DND-41 (cell line): ENCODE data around the gene CSRNP2.

Experiments
- ATAC-seq: fragments of 200-7000 bp; cut with Tn5 transposase; 3 replicates; pipeline ENCODE4 v1.9.1; 2021; ENCODE audit warnings: low read depth; ENCODE audit not compliant: insufficient read depth
- DNase-seq: peaks from one replicate; pipeline ENCODE4 v3.0.0-alpha.2; 2020
- H2AFZ ChIP-seq: 2 replicates; pipeline ENCODE4 v1.6.0; 2012; ENCODE audit warnings: low read depth, low read length
- H3K27ac ChIP-seq: 2 replicates; pipeline ENCODE4 v1.5.1; 2012; ENCODE audit warnings: low read length, inconsistent platforms
- H3K27me3 ChIP-seq: fragments of 200-600 bp; sonication (generic); 2 replicates; pipeline ENCODE4 v1.6.0; 2012; ENCODE audit warnings: low read length, mild to moderate bottlenecking, inconsistent platforms; ENCODE audit not compliant: insufficient read depth, poor library complexity
- H3K36me3 ChIP-seq: 2 replicates; pipeline ENCODE4 v1.5.1; 2012; ENCODE audit warnings: low read length, inconsistent platforms; ENCODE audit not compliant: insufficient read depth
- H3K4me1 ChIP-seq: 2 replicates; pipeline ENCODE4 v1.5.1; 2012; ENCODE audit warnings: mild to moderate bottlenecking, low read length; ENCODE audit not compliant: insufficient read depth
- H3K4me2 ChIP-seq: 2 replicates; pipeline ENCODE4 v1.6.0; 2012; ENCODE audit warnings: mild to moderate bottlenecking, moderate library complexity, low read length, inconsistent platforms; ENCODE audit not compliant: insufficient read depth
- H3K4me3 ChIP-seq, 2 experiments: fragments of 200-600 bp in 1 of 2; shearing (Covaris generic) in 1 of 2; 2 replicates each; pipeline ENCODE4 v1.5.1; 2012 to 2016; ENCODE audit warnings: inconsistent platforms in 2 of 2, low read length in 2 of 2, mild to moderate bottlenecking in 2 of 2, low read depth in 1 of 2, moderate library complexity in 1 of 2
- H3K79me2 ChIP-seq: 2 replicates; pipeline ENCODE4 v1.6.0; 2012; ENCODE audit warnings: low read length, inconsistent platforms; ENCODE audit not compliant: insufficient read depth
- H3K9ac ChIP-seq: 2 replicates; pipeline ENCODE4 v1.6.0; 2012; ENCODE audit warnings: low read depth, mild to moderate bottlenecking, inconsistent platforms, low read length, moderate library complexity
- H3K9me3 ChIP-seq: 2 replicates; pipeline ENCODE4 v1.5.1; 2012; ENCODE audit warnings: low read length, moderate library complexity, mild to moderate bottlenecking, inconsistent platforms; ENCODE audit not compliant: insufficient read depth, severe bottlenecking
- H4K20me1 ChIP-seq: 2 replicates; pipeline ENCODE4 v1.6.0; 2012; ENCODE audit warnings: low read length; ENCODE audit not compliant: insufficient read depth
- CTCF ChIP-seq: IDR thresholded peaks from 2 replicates; pipeline ENCODE4 v1.5.1; 2012; ENCODE audit warnings: borderline replicate concordance, low read length, moderate library complexity, mild to moderate bottlenecking; ENCODE audit not compliant: poor library complexity, severe bottlenecking; ENCODE audit errors: extremely low read depth
- EZH2 ChIP-seq: IDR thresholded peaks from 3 replicates; pipeline ENCODE4 v1.6.1; 2012; ENCODE audit warnings: borderline replicate concordance, low read depth, mild to moderate bottlenecking, moderate library complexity, low read length, inconsistent platforms; ENCODE audit not compliant: severe bottlenecking

CSRNP2 gene

GRCh38 chr12:51062631-51063397, 20.6 kb downstream of the CSRNP2 start:
- Histone ChIP-seq H2AFZ (no peak overlapping the region), H3K4me2 (no peak overlapping the region), H3K27me3 (no peaks in the 10 kb centered on the region), H4K20me1 (0 out of 2 replicates have a peak, but pooled peaks cover 6% of the 10 kb centered on the region), H3K9ac (no peak overlapping the region), H3K27ac (no peak overlapping the region), H3K4me3 (no peak overlapping the region), H3K36me3 (peaks cover 90% of the 10 kb centered on the region), H3K4me1 (no peaks in the 10 kb centered on the region), H3K9me3 (no peaks in the 10 kb centered on the region), H3K79me2 (no peaks in the 10 kb centered on the region)
- no peak for DNase-seq
- TF ChIP-seq CTCF (no peak), EZH2 (no peak)
- ATAC-seq: no peak

- Histone ChIP-seq H3K4me1 (no peaks in the 10 kb centered on the region), H3K79me2 (no peaks in the 10 kb centered on the region), H3K9ac (no peak overlapping the region), H3K4me2 (no peak overlapping the region), H3K4me3 (no peak overlapping the region), H3K9me3 (no peaks in the 10 kb centered on the region), H3K27ac (no peak overlapping the region), H4K20me1 (0 out of 2 replicates have a peak, but pooled peaks cover 6% of the 10 kb centered on the region), H3K36me3 (peaks cover 88% of the 10 kb centered on the region), H3K27me3 (no peaks in the 10 kb centered on the region), H2AFZ (no peak overlapping the region)
- ATAC-seq (no peak), DNase-seq (no peak)
- TF ChIP-seq CTCF (no peak), EZH2 (no peak)
These were observed 24.3 kb downstream of the CSRNP2 start for GRCh38 chr12:51059086-51059485.

- Histone ChIP-seq H3K36me3 (peaks cover 82% of the 10 kb centered on the region), H3K4me1 (peaks cover 6% of the 10 kb centered on the region), H3K4me2 (no peak overlapping the region), H3K4me3 (no peak overlapping the region), H3K9ac (no peak overlapping the region), H3K79me2 (peaks cover 4% of the 10 kb centered on the region; the same call in 1 of the 2 replicates), H2AFZ (no peak overlapping the region), H3K27me3 (no peaks in the 10 kb centered on the region), H3K27ac (no peak overlapping the region), H3K9me3 (no peaks in the 10 kb centered on the region), H4K20me1 (no peaks in the 10 kb centered on the region; the same call in 1 of the 2 replicates)
- TF ChIP-seq CTCF: no peak
- no peak for TF ChIP-seq EZH2
- DNase-seq (no peak), ATAC-seq (no peak)
These were observed 27.2 kb downstream of the CSRNP2 start for GRCh38 chr12:51056242-51056641.
